Lower leg skin (tissue), 4 donors: ENCODE measurements around the gene PTPN1. TPM values are rescaled to one million over a fixed set of nuclear protein-coding genes. Genes with fewer than 3 reads are reported as not detected.

Source experiments
- DNase-seq, 2 donors: peaks; one replicate each; pipeline ENCODE4 v3.0.0-alpha.2; 2019; ENCODE audit warnings: low spot score in 2 of 2
- H3K4me3 ChIP-seq: fragments of 200-600 bp; sonication (generic); 2 replicates; pipeline ENCODE4 v1.5.1; 2017; ENCODE audit warnings: mild to moderate bottlenecking, low read depth; ENCODE audit not compliant: poor library complexity, severe bottlenecking
- POLR2A ChIP-seq, 2 donors: fragments of 450-650 bp; IDR thresholded peaks; one replicate each; pipeline ENCODE4 v1.6.1; 2016 to 2017; ENCODE audit warnings: antibody characterized with exemption in 2 of 2, mild to moderate bottlenecking in 1 of 2, moderate library complexity in 1 of 2
- WGBS, 2 donors: methylation state at CpG; one replicate each; pipeline ENCODE4 v1.1.5; 2018; 5-methylcytosine and 5-hydroxymethylcytosine counted together
- intact Hi-C: fragments of 100-400 bp; cut with DNase I; formaldehyde crosslinking; loops from one replicate; pipeline ENCODE4 v1.15.0; 2023; ENCODE audit warnings: low total_unique reads
- total RNA-seq, 4 donors: library from RNA; depleted of rRNA; stranded (reverse); fragments of >200 nt; gene quantifications; one replicate each; pipeline ENCODE4 v1.1.0, GENCODE V29; 2016
- TF ChIP-seq, protein P1 (sequence below), 3 donors: fragments of 450-650 bp; IDR thresholded peaks; one replicate each; pipeline ENCODE4 v1.5.1; 2016; ENCODE audit warnings: antibody characterized with exemption in 3 of 3, mild to moderate bottlenecking in 3 of 3, moderate library complexity in 2 of 3

The PTPN1 gene
- total RNA-seq, 4 donors from 2014 or later = 19.1 to 29.8 (median 23.3) TPM

DNA sequence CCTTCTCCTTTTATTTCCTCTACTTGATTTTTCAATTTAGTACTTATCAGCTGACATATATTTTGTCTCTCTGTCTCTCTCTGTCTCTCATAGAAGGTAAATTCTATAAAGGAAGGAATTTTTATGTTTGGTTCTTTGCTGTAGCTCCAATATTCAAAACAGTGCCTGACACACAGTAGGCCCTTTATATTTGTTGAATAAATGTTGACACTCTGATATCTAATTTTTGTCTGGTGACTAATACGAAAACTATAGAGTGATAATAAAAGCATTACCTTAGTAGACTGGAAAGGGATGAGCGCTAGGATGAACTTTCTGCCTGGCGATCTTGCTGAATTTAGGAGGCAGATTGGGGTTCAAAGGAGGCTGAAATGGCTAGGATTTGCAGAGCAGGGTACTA is 42.8 kb downstream of the PTPN1 start:
- no peak overlapping the region for H3K4me3 ChIP-seq
- TF ChIP-seq, protein P1, sequence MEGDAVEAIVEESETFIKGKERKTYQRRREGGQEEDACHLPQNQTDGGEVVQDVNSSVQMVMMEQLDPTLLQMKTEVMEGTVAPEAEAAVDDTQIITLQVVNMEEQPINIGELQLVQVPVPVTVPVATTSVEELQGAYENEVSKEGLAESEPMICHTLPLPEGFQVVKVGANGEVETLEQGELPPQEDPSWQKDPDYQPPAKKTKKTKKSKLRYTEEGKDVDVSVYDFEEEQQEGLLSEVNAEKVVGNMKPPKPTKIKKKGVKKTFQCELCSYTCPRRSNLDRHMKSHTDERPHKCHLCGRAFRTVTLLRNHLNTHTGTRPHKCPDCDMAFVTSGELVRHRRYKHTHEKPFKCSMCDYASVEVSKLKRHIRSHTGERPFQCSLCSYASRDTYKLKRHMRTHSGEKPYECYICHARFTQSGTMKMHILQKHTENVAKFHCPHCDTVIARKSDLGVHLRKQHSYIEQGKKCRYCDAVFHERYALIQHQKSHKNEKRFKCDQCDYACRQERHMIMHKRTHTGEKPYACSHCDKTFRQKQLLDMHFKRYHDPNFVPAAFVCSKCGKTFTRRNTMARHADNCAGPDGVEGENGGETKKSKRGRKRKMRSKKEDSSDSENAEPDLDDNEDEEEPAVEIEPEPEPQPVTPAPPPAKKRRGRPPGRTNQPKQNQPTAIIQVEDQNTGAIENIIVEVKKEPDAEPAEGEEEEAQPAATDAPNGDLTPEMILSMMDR (IDR thresholded peaks at IDR 0.05) = no peak
- TF ChIP-seq POLR2A (IDR thresholded peaks at IDR 0.05) = no peak
- intact Hi-C loops = no loop called here
- 98 to 100% methylated on average over 3 of the region's 3 CpGs for WGBS, 2 donors
- DNase-seq = no peak

DNA sequence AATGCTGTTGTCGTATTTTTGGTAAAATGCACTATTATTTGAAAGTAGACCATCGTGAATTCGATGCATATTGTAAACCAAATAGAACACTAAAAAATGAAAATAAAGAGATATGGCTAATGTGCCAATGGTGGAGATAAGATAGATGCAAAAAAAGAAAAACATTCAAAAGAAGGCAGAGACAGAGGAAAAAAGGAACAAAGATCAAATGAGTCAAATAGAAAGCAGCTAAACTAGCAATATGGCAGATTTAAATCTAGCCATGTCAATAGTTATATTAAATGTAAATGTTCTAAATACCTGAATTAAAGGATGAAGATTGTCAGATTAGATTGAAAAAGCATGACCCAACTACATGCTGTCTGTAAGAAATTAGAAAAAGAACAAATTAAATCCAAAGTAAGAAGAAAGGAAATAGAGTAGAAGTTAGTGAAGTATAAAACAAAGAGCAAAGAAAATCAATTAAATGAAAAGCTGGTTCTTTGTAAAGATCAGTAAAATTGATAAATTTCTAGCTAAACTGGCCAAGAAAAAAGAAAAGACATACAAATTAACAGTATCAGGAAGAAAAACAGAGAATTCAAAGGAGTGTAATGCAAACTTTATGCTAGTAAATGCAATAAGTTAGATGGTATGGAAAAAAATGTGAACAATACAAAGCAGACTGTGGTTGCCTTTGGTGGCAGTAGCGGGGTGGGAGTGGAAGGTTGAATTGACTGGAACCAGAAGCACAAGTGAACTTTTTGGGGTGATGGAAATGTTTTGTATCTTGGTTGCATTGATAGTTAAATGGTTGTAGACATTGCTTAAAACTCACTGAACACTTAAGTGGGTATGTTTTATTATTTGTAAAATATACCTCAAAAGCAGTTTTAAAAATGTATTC is 44.8 kb downstream of the PTPN1 start:
- H3K4me3 ChIP-seq = no peak overlapping the region

DNA sequence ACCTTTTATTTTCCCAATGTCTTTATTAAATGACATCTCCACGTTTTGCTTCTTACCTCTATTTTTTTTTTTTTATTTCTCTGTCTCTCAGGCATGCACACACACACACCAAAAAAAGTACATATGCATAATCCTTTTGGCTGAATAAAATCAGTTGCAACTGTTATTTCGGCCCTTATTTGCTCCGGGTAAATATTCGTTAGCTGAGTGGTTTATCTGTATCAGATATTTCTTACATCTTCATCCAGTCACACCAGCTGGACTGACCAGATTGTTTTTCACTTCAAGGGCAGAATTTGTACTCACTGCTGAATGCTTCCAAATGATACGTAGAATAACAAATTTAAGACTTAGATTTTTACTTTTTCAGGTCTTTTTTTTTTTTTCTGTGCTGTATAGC is 45.5 kb downstream of the PTPN1 start:
- WGBS, 2 donors = 86 to 97% methylated on average over 5 of the region's 5 CpGs
- H3K4me3 ChIP-seq = no peak overlapping the region
- no peak for DNase-seq
- TF ChIP-seq POLR2A (IDR thresholded peaks at IDR 0.05) = no peak
- TF ChIP-seq, protein P1 (IDR thresholded peaks at IDR 0.05) = no peak
- intact Hi-C loops = no loop called here

More for the DNA sequence above, 44.8 kb downstream of the PTPN1 start:
- no peak for DNase-seq
- intact Hi-C loops = no loop called here
- WGBS, 2 donors = 95 to 96% methylated on average over 4 of the region's 4 CpGs
- TF ChIP-seq, protein P1 (IDR thresholded peaks at IDR 0.05) = no peak
- no peak for TF ChIP-seq POLR2A (IDR thresholded peaks at IDR 0.05)

DNA sequence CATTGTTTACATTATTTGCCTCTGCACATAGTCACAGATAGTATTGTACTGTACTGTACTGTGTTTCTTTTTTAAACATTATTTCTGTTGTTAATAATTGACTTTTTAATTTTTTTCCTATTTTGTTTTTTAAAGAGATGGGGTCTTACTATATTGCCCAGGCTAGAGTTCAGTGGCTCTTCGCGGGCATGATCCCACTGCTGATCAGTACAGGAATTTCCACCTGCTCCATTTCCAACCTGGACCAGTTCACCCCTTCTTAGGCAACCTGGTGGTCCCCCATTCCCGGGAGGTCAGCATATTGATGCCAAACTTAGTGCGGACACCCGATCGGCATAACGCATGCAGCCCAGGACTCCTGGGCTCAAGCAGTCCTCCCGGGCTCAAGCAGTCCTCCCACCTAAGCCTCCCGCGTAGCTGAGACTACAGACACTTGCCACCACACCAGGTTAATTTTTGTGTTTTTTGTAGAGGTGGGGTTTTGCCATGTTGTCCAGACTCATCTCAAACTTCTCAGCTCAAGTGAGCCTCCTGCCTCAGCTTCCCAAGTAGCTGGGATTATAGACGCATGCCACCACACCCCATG is 47.5 kb downstream of the PTPN1 start:
- TF ChIP-seq, protein P1 (IDR thresholded peaks at IDR 0.05) = no peak
- TF ChIP-seq POLR2A (IDR thresholded peaks at IDR 0.05) = no peak
- WGBS, 2 donors = 92 to 95% methylated on average over 11 of the region's 11 CpGs
- DNase-seq = no peak
- intact Hi-C loops = no loop called here
- no peak overlapping the region for H3K4me3 ChIP-seq

DNA sequence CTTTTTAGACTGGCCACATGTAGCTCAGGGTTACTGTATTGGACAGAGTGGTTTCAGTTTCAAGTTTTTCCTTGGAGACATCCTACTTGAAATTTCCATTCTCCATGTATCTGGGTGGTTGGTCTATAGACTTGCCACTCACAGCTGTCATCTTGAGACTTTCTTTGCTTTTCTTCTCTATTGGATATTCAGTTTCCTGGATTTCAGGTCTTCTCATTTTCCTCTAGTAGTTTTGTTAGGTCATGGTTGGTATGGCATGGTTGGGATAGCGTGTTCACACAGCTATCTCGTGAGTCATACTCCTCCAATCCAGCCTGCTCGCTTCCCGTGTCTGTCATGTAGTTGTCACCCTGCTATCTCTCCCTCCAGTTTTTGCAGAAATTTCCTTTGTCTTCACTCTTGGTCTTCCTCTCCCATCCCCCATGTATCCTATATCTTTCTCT is 48.3 kb downstream of the PTPN1 start:
- TF ChIP-seq, protein P1 (IDR thresholded peaks at IDR 0.05) = no peak
- no peak for TF ChIP-seq POLR2A (IDR thresholded peaks at IDR 0.05)
- DNase-seq = no peak
- intact Hi-C loops = no loop called here
- no peak overlapping the region for H3K4me3 ChIP-seq
- WGBS, 2 donors = 63 to 68% methylated on average over 4 of the region's 4 CpGs
